HL-60 (cell line): ENCODE results near the gene CCDC192.

ENCODE experiments used
- DNase-seq, 2 experiments: peaks; one replicate each; pipeline ENCODE4 v3.0.0-alpha.2; 2010 to 2020; ENCODE audit warnings: low read depth in 1 of 2, low spot score in 1 of 2
- H3K27ac ChIP-seq: fragments of 250-450 bp; sonication (Bioruptor Pico); replicated peaks from 2 replicates; pipeline ENCODE4 v1.5.1; 2020; ENCODE audit warnings: mild to moderate bottlenecking, moderate library complexity
- H3K27me3 ChIP-seq: fragments of 250-450 bp; sonication (Bioruptor Pico); 2 replicates; pipeline ENCODE4 v1.5.1; 2021; ENCODE audit warnings: mild to moderate bottlenecking, moderate library complexity; ENCODE audit not compliant: insufficient read depth, poor library complexity, severe bottlenecking
- H3K4me3 ChIP-seq: replicated peaks from 2 replicates; pipeline ENCODE4 v1.5.1; 2011; ENCODE audit warnings: mild to moderate bottlenecking, control low read depth, low read length; ENCODE audit not compliant: insufficient read depth
- GABPA ChIP-seq: IDR thresholded peaks from 2 replicates; pipeline ENCODE4 v1.6.1; 2012; ENCODE audit warnings: low read depth
- POLR2AphosphoS5 ChIP-seq: IDR thresholded peaks from 2 replicates; pipeline ENCODE4 v1.6.1; 2012; ENCODE audit warnings: low read depth
- SPI1 ChIP-seq: IDR thresholded peaks from 2 replicates; pipeline ENCODE4 v1.6.1; 2012; ENCODE audit warnings: low read depth, mild to moderate bottlenecking, borderline replicate concordance
- TF ChIP-seq, protein P1 (sequence below): IDR thresholded peaks from 2 replicates; pipeline ENCODE4 v1.6.1; 2012; ENCODE audit warnings: low read depth; ENCODE audit not compliant: insufficient replicate concordance
- TF ChIP-seq, protein P2 (sequence below): IDR thresholded peaks from one replicate; pipeline ENCODE4 v1.5.1; 2011; ENCODE audit warnings: low read length, control low read depth, inconsistent platforms; ENCODE audit not compliant: insufficient read depth

CCDC192 gene

DNA sequence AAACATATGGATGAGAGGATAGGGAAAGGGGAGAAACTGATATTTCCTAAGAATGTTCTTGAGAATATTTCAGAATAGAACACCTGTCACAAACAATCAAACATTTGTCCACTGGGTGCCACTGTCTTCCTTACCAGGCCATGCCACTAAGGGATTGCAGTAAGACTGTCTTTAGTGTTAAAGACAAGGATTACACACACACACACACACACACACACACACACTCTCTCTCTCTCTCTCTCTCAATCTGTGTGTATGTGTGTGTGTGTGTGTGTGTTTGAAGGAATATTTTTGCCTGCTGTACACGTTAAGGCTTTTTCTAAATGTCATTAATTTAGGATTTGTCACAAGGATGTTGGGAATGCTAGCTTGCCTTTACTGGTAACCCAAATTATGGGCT, 54.4 kb downstream of the CCDC192 start:
- Histone ChIP-seq H3K4me3 (no peak overlapping the region), H3K27me3 (no peaks in the 10 kb centered on the region), H3K27ac (no peak overlapping the region)
- DNase-seq = peak in 1 of 2 experiments; percentile 11
- TF ChIP-seq SPI1 = no peak
- TF ChIP-seq POLR2AphosphoS5 = no peak
- TF ChIP-seq, protein P1, sequence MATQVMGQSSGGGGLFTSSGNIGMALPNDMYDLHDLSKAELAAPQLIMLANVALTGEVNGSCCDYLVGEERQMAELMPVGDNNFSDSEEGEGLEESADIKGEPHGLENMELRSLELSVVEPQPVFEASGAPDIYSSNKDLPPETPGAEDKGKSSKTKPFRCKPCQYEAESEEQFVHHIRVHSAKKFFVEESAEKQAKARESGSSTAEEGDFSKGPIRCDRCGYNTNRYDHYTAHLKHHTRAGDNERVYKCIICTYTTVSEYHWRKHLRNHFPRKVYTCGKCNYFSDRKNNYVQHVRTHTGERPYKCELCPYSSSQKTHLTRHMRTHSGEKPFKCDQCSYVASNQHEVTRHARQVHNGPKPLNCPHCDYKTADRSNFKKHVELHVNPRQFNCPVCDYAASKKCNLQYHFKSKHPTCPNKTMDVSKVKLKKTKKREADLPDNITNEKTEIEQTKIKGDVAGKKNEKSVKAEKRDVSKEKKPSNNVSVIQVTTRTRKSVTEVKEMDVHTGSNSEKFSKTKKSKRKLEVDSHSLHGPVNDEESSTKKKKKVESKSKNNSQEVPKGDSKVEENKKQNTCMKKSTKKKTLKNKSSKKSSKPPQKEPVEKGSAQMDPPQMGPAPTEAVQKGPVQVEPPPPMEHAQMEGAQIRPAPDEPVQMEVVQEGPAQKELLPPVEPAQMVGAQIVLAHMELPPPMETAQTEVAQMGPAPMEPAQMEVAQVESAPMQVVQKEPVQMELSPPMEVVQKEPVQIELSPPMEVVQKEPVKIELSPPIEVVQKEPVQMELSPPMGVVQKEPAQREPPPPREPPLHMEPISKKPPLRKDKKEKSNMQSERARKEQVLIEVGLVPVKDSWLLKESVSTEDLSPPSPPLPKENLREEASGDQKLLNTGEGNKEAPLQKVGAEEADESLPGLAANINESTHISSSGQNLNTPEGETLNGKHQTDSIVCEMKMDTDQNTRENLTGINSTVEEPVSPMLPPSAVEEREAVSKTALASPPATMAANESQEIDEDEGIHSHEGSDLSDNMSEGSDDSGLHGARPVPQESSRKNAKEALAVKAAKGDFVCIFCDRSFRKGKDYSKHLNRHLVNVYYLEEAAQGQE = no peak
- TF ChIP-seq, protein P2, sequence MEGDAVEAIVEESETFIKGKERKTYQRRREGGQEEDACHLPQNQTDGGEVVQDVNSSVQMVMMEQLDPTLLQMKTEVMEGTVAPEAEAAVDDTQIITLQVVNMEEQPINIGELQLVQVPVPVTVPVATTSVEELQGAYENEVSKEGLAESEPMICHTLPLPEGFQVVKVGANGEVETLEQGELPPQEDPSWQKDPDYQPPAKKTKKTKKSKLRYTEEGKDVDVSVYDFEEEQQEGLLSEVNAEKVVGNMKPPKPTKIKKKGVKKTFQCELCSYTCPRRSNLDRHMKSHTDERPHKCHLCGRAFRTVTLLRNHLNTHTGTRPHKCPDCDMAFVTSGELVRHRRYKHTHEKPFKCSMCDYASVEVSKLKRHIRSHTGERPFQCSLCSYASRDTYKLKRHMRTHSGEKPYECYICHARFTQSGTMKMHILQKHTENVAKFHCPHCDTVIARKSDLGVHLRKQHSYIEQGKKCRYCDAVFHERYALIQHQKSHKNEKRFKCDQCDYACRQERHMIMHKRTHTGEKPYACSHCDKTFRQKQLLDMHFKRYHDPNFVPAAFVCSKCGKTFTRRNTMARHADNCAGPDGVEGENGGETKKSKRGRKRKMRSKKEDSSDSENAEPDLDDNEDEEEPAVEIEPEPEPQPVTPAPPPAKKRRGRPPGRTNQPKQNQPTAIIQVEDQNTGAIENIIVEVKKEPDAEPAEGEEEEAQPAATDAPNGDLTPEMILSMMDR = no peak
- no peak for TF ChIP-seq GABPA

DNA sequence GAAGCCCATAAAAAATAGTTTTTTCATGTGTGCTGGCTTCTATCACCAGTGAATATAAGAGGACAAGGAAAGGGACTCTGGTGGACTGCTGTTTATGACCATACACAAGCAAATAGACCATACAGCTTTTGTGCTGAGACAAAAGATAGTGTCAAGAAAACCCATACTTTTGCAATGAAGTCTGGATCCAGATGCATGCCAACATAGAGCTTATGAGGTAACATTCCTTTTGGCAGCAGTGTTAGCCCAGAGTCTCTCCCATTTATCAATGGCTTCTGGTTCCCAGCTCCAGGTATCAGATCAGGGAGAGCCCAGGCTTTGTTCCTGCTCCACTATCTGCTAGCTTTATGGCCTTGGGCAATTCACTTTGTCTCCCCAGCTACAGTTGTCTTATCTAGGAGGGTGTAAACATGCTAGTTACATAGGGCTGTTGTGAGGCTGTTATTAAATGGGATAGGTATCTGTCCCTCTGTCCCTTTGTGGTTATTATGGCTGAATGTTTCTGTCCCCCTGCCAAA, 55.6 kb downstream of the CCDC192 start:
- Histone ChIP-seq H3K27me3 (no peaks in the 10 kb centered on the region), H3K4me3 (no peak overlapping the region), H3K27ac (no peak overlapping the region)
- TF ChIP-seq, protein P1 = no peak
- no peak for TF ChIP-seq GABPA
- TF ChIP-seq POLR2AphosphoS5 = no peak
- no peak for TF ChIP-seq SPI1
- TF ChIP-seq, protein P2 = no peak
- DNase-seq = no peak

DNA sequence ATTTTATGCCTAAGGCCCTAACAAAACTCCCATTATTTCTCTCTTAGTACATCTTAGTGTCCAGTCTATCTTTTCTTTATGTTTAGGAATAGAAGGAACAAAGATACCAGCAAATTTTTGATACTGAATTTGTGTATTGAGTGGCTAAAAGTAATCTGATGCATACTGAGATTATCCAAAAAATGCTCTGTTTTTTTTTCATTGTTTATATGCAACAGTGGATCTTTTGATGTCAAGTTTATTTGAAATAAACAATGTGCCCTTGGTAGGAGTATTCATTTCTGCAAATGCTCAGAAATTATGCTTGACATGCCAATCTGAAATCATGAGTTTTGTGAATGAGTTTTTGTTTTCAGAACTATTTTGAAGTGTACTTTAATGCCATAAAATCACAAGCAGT, 58.7 kb downstream of the CCDC192 start:
- no peak for DNase-seq
- TF ChIP-seq SPI1 (no peak), POLR2AphosphoS5 (no peak), GABPA (no peak)
- TF ChIP-seq, protein P2 = no peak
- TF ChIP-seq, protein P1 = no peak
- no peaks in the 10 kb centered on the region for H3K27me3 ChIP-seq
- no peak overlapping the region for H3K27ac ChIP-seq
- no peak overlapping the region for H3K4me3 ChIP-seq
